Eye (tissue), 1 donor: Measurements from ENCODE around the gene ALCAM.
"Not testable (repeated sequence)": the region's sequence is repeated elsewhere in the genome, so short reads cannot be mapped to it uniquely, and the experiment has no call there.

ENCODE experiments used
- DNase-seq: peaks from one replicate; pipeline ENCODE4 v3.0.0-alpha.2; 2015

Gene ALCAM

DNA sequence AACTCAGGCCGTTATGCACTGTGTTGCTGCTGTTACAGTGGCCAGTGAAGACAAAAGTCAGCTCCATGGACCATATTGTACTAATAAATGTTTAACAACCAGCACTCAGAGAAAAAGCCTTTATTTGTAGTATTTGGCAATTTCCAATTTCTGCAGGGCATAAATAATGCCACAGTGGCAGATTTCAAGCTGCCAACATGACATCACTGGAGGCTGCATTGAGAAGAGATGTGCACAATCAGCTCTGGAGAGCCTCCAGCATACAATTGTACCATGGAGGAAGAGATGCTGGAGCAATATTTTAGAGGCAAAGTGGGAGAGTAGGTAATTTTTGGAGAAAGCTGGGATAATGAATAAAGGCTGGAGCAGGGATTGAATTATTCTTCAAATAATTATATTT is 9.7 kb upstream of the ALCAM start:
- DNase-seq: no peak

GRCh38 chr3:105359098-105359762 is 7.5 kb upstream of the ALCAM start:
- DNase-seq: no peak

GRCh38 chr3:105360003-105360402 is 6.7 kb upstream of the ALCAM start:
- no peak for DNase-seq

DNA sequence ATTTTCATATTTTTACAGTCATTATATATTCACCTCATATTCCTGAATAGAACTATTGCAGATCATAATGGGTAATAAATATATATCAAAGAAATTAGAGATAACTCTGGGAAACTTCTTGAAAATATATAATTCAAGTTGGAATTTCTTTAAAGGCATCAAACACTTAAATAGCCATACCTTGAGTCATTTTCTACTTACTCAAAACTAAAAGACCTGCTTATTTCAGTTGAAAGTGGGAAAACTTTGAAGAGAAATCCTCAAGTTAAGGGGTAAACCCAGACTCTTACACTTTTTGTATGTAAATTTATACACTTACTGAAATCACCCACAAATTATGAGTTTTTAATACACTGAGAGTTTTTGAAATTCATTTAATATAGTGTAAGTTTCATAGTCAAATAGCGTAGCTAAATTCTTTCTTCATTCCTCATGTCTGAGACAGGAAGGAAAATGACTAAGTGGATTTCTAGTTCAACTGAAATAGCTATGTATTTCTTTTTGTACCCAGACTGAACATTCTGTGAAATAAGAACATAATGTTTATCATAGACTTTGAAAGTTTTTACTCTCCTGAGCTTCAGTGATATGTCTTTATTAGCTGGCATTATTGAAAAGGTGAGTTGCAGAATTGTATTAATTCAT is 4.6 kb upstream of the ALCAM start:
- DNase-seq: no peak

DNA sequence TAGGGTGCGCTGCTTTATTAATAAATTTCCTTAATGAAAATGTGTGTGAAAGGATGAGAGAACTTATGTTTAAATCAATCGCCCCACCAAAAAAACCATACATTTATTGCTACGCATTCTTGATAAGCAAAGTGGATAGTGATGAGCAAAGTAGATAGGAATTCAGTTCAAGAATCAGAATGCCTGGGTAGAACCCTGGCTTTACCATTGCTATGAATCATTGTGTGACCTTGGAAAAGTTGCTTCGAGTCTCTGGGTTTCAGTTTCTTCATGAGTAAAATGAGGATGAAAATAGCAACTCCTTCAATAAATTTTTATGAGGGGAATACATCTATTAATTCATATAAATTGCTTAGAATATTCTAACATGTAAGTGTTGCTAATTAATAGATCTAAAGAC is 2.6 kb upstream of the ALCAM start:
- no peak for DNase-seq

- no peak for DNase-seq
These were observed 1.7 kb upstream of the ALCAM start for GRCh38 chr3:105365081-105365390.

DNA sequence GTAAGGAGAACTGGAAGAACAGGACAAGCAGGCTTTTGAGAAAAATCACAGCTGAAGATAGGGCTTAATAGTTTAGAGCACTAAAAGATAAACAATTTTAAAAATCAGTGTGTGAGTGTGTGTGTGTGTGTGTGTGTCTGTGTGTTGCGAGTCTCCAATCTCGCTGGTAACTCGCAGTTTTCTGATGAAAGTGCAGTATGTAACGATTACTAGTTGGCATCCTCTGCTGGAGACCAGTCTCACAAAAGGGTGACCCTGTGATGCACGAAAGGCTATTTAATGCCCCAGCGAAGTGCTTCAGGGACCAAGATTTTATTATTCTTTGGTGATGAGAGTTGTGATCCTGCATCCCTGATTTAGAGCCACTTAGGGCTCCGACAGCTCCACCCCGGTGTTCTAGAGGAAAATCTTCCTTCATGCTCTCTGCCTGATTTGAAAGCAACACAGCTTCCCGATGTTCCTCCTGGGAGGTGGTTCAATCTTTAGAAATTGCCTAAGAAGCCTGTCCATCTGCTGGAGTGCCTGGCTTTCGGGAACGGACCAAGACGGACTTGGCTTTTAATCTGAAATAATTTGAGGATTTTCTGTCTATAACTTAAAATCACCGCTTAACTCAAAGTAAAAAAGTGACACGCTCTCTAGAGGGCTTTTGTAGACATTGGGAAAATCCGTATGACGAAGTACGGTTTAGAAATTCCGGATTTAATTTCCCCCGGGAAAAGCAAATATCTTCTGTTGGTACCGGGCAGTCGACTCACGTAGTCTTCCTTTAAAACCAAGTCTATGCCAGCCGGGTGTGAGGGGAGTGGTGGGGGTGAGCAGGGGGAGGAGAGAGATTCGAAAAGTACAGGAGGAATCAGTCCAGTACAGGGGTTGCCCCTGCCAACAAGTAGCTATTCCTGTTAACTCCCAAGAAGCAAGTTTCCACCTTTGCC is 1.1 kb upstream of the ALCAM start:
- peak; percentile 73 for DNase-seq

GRCh38 chr3:105367063-105367405 is 325 bp downstream of the ALCAM start:
- no peak for DNase-seq

GRCh38 chr3:105367406-105368213 is 901 bp downstream of the ALCAM start:
- peak; percentile 80 for DNase-seq

GRCh38 chr3:105368566-105369499 is 2.1 kb downstream of the ALCAM start:
- DNase-seq: peak; percentile 85

- DNase-seq: peak; percentile 85
These were observed 3.0 kb downstream of the ALCAM start for GRCh38 chr3:105369500-105370371.

DNA sequence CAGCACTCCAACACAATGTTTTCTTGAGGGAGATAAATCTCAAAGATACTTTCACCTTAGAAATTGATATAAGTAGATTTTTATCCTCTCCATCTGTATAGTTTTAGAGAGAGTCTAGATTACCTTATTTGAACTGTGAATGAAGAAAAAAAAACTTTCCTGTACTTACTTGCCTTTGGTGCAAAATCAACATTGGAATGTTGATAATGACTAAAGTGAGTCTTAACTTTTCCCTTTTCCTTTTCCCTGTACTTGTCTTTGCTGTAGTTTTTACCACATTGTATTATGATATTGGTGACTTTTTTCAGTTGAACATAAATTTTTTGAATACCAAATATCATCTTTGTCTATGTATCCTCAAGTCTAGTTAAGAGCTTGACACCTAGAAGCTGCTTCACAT is 6.7 kb downstream of the ALCAM start:
- DNase-seq: no peak

DNA sequence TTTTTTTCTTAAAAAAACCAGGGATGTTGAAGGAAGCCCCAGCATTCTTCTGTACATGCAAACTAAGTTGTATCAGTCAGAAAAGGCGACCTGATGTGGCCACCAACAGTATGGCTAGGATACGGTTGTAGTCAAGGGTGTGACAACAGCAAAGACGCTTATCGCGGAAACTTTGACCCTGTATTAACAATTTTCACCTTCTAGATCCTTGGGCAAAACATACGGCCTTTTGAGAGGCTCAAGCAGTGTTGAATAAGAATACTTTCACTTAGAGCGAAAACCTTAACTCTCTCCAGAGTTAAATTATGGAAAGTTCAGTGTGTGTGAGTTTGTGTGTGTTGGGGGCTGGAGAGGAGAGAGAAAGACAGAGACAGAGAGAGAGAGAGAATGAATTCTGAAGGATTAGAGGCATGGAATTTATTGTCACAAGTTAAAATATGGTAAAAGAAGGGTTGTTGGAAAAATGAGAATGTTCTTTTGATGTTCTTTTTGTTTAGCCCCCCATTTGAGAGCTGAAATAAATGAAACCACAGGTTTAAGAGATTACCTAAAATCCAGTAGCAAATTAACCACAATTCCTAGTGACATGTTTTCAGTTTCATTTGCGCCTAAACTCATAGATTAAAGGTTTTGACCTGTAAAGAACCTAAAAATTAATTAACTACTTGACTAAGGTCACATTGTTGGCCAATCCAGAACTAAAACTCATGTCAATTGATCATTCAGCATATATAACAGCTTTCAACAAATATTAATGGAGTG is 9.2 kb downstream of the ALCAM start:
- no peak for DNase-seq

DNA sequence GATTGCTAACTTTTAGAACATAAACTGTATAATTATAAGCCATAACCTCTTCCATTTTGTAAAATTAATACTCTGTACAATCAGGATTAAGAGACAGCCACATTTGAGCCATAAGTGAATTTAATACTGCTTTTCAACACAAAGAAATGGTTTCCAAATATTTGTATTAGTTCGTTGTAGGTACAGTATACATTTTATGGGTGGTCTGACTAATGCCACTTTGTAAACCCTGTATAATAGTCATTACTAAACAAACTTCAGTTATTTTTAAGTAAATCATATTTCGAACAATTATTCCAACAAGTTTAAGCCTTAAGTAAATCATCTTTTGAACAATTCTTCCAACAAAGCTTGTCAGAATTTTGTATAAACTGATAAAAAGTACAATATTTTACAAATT is 11.0 kb downstream of the ALCAM start:
- no peak for DNase-seq

DNA sequence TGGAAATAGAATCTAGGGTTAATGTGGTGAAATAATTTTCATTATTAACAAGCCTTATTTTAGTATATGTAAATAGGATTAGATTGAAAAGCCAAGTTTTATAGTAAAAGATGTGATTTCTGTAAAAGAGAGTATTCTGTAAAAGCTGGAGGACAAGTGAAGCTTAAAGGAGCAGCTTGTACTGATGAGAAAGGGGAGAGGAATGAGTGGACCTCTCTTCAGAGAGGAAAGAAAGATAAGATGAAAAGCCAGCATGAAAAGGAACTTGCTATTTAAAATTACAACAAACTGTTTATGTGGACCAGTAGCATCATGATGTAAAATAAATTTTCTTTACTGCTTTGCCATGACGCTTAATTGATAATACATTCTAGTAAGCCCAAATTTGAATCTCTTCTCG is 18.5 kb downstream of the ALCAM start:
- DNase-seq: no peak

DNA sequence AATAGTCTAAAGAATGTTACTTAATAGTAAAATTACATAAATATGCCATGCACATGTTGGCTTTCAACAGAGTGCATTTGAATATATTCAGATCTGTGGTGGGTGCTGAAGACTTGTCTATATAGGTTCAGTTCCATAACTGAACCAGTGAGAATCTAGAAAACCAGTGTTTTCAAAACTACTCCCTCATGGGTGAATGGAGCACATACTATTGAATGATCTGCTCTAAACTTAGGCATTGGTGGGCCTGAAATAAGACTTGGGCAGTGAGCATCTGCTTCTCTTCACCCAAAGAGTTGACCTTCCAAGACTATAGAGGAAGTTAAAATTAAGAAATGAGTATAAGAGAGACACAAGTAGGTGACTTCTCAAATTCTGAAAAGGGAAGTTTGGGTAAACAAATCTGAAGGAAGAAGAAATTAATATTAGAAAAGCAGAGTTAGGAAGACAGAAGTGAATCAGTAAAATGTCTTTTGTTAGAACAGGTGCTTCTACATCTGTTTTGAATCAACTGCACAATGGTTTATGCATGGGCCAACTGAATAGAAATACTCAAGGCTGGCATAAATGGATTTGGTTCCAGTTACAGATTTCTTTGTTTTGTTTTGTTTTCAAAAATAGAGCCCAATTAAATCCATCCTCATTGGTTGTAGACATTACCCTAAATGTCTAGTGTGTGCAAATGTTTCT is 19.3 kb downstream of the ALCAM start:
- DNase-seq: no peak

DNA sequence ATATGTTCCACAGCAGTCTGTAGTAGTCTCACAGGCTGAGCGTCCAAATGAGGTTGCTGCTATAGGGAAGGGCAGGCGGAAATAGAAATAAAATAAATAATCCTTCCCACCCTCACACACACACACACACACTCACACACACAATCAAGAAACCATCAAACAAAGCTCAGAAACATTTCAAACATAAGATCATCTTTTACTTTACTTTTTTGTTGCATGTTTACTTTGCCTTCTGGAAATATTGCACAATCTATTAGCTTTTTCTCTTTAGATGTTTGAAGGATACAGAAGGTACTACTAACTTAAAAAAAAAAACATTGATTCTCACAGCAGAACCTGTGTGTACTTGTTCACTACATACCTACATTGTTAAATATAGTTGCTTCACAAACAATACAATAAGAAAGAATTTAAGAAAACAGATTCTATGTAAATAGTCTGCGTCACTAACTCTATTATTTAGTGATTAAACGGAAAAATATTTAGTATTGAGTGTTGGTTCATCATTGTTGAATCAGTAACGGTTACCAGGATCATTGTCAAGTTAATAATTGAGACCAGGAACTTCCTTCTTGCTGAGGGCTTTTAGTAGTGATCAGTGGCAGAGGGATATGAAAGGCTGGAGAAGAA is 20.5 kb downstream of the ALCAM start:
- DNase-seq: peak; percentile 3

DNA sequence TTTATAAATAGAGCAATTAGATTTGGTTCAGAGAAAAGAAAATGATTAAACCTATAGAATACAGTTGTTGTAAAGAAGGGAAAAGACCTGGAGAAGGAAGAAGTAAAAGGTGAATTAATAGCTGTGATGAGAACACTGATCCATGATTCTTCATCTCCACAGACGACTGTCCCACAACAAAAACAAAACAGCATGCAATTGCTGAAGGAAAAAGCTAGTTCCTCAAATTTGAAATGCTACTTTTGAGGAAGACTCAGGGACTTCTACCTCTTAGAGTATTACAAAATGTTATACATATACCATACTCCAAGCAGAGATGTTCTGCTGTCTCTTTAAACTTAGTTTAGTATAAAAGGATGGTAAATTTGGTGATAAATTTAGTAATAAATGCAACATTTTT is 21.5 kb downstream of the ALCAM start:
- DNase-seq: no peak

GRCh38 chr3:105389759-105390158 is 23.1 kb downstream of the ALCAM start:
- DNase-seq: not testable (repeated sequence)
